ENCODE data around the gene FGFR3.

DNA sequence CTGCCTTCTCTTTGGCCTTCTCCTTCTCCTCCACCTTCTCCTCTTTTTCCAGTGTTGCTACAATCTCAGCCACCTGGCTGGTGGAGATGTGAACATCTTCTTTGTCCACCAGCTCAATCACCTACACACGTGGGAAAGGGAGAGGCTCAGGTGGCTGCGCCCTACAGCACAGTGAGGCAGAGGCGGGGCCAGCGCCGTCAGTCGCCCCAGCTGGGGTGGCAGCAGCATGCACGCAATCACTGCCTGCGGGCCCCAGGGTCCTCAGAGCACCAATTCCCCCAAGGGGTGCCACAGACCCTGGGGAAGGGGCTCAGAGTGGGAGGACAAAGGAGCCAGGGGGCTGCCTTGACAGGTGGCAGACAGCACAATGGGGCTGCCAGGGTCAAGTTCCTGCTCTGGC lies 21.4 kb downstream of the FGFR3 start:
- TF ChIP-seq, protein P1, sequence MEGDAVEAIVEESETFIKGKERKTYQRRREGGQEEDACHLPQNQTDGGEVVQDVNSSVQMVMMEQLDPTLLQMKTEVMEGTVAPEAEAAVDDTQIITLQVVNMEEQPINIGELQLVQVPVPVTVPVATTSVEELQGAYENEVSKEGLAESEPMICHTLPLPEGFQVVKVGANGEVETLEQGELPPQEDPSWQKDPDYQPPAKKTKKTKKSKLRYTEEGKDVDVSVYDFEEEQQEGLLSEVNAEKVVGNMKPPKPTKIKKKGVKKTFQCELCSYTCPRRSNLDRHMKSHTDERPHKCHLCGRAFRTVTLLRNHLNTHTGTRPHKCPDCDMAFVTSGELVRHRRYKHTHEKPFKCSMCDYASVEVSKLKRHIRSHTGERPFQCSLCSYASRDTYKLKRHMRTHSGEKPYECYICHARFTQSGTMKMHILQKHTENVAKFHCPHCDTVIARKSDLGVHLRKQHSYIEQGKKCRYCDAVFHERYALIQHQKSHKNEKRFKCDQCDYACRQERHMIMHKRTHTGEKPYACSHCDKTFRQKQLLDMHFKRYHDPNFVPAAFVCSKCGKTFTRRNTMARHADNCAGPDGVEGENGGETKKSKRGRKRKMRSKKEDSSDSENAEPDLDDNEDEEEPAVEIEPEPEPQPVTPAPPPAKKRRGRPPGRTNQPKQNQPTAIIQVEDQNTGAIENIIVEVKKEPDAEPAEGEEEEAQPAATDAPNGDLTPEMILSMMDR (IDR thresholded peaks at IDR 0.05): no peak
- TF ChIP-seq POLR2AphosphoS5 (IDR thresholded peaks at IDR 0.05): no peak
